Stomach smooth muscle (tissue), 2 donors: ENCODE measurements around the gene CD44.
"Not testable (repeated sequence)": the region's sequence is repeated elsewhere in the genome, so short reads cannot be mapped to it uniquely, and the experiment has no call there.

ENCODE experiments used
- H3K27ac ChIP-seq: one replicate; pipeline ENCODE4 v1.7.0; 2013; ENCODE audit warnings: mild to moderate bottlenecking, low read length, inconsistent platforms
- H3K27me3 ChIP-seq, 2 donors: one replicate each; pipeline ENCODE4 v1.7.0; 2013; ENCODE audit warnings: low read length in 2 of 2; ENCODE audit not compliant: insufficient read depth in 2 of 2, control insufficient read depth in 1 of 2
- H3K36me3 ChIP-seq, 2 donors: one replicate each; pipeline ENCODE4 v1.7.0; 2013; ENCODE audit warnings: low read length in 2 of 2; ENCODE audit not compliant: control insufficient read depth in 2 of 2, insufficient read depth in 2 of 2
- H3K4me1 ChIP-seq: one replicate; pipeline ENCODE4 v1.7.0; 2013; ENCODE audit warnings: low read length; ENCODE audit not compliant: control insufficient read depth, insufficient read depth
- H3K4me3 ChIP-seq, 2 donors: one replicate each; pipeline ENCODE4 v1.7.0; 2013; ENCODE audit warnings: low read length in 2 of 2
- H3K9ac ChIP-seq, 2 donors: one replicate each; pipeline ENCODE4 v1.7.0; 2013; ENCODE audit warnings: low read length in 2 of 2, mild to moderate bottlenecking in 1 of 2
- H3K9me3 ChIP-seq, 2 donors: one replicate each; pipeline ENCODE4 v1.7.0; 2013; ENCODE audit warnings: low read length in 2 of 2; ENCODE audit not compliant: control insufficient read depth in 2 of 2
- donor health status: healthy.
- donor health status: Pancreatic carcinoma.

The CD44 gene

GRCh38 chr11:35138943-35139721 is at the start of gene CD44:
Gene CD44 (plus strand): TSS chr11:35139171. CDS start chr11:35139304, 133 bp downstream.
- peak within 1 kb of the TSS; percentile 94 to 96 for H3K9ac ChIP-seq
- H3K27ac ChIP-seq, result peak within 1 kb of the TSS; percentile 92
- no peaks in the 10 kb centered on the region for H3K9me3 ChIP-seq
- H3K4me3 ChIP-seq, result peak within 1 kb of the TSS; percentile 97
- H3K27me3 ChIP-seq, result no peaks in the 10 kb centered on the region
- peaks cover 44% of the 10 kb centered on the region for H3K4me1 ChIP-seq
- H3K36me3 ChIP-seq, result peaks cover 0 to 4% of the 10 kb centered on the region in 2 donors

GRCh38 chr11:35089666-35090065 is 49.3 kb upstream of the CD44 start:
- Histone ChIP-seq H3K27me3 (no peaks in the 10 kb centered on the region), H3K9ac (no peak overlapping the region), H3K4me1 (peaks cover 23% of the 10 kb centered on the region), H3K36me3 (no peaks in the 10 kb centered on the region), H3K9me3 (no peaks in the 10 kb centered on the region), H3K4me3 (no peak overlapping the region), H3K27ac (no peak overlapping the region)

GRCh38 chr11:35090125-35090524 is 48.8 kb upstream of the CD44 start:
- H3K9me3 ChIP-seq, result no peaks in the 10 kb centered on the region
- no peak overlapping the region for H3K27ac ChIP-seq
- no peaks in the 10 kb centered on the region for H3K36me3 ChIP-seq
- no peak overlapping the region for H3K9ac ChIP-seq
- peaks cover 19% of the 10 kb centered on the region for H3K4me1 ChIP-seq
- no peak overlapping the region for H3K4me3 ChIP-seq
- no peaks in the 10 kb centered on the region for H3K27me3 ChIP-seq

- not testable (repeated sequence) for H3K9ac ChIP-seq, H3K27ac ChIP-seq, H3K4me3 ChIP-seq, H3K9me3 ChIP-seq, H3K27me3 ChIP-seq, H3K36me3 ChIP-seq
- peaks cover 15% of the 10 kb centered on the region for H3K4me1 ChIP-seq
Observed at GRCh38 chr11:35090991-35091390, 48.0 kb upstream of the CD44 start.

- peaks cover 34% of the 10 kb centered on the region for H3K4me1 ChIP-seq
- H3K36me3 ChIP-seq, result no peaks in the 10 kb centered on the region
- H3K27ac ChIP-seq, result no peak overlapping the region
- no peaks in the 10 kb centered on the region for H3K27me3 ChIP-seq
- H3K4me3 ChIP-seq, result no peak overlapping the region
- no peaks in the 10 kb centered on the region for H3K9me3 ChIP-seq
- H3K9ac ChIP-seq, result no peak overlapping the region
Observed at GRCh38 chr11:35096723-35097122, 42.2 kb upstream of the CD44 start.

GRCh38 chr11:35097814-35098455 is 41.0 kb upstream of the CD44 start:
- Histone ChIP-seq H3K9ac (no peak overlapping the region), H3K4me3 (no peak overlapping the region), H3K27ac (peak overlapping the region; percentile 53), H3K4me1 (peaks cover 46% of the 10 kb centered on the region), H3K9me3 (no peaks in the 10 kb centered on the region), H3K36me3 (no peaks in the 10 kb centered on the region), H3K27me3 (no peaks in the 10 kb centered on the region)

- Histone ChIP-seq H3K36me3 (no peaks in the 10 kb centered on the region), H3K4me1 (peaks cover 50% of the 10 kb centered on the region), H3K9me3 (no peaks in the 10 kb centered on the region), H3K27me3 (no peaks in the 10 kb centered on the region), H3K4me3 (no peak overlapping the region), H3K27ac (peak overlapping the region; percentile 75), H3K9ac (no peak overlapping the region)
Observed at GRCh38 chr11:35098855-35099254, 40.1 kb upstream of the CD44 start.

- Histone ChIP-seq H3K4me3 (no peak overlapping the region), H3K4me1 (peaks cover 50% of the 10 kb centered on the region), H3K27ac (peak overlapping the region; percentile 75), H3K27me3 (no peaks in the 10 kb centered on the region), H3K9ac (peak overlapping the region in 1 of 2 donors; percentile 36), H3K36me3 (no peaks in the 10 kb centered on the region), H3K9me3 (no peaks in the 10 kb centered on the region)
Observed at GRCh38 chr11:35099278-35100012, 39.5 kb upstream of the CD44 start.

GRCh38 chr11:35100013-35100383 is 39.0 kb upstream of the CD44 start:
- H3K9ac ChIP-seq, result no peak overlapping the region
- H3K9me3 ChIP-seq, result no peaks in the 10 kb centered on the region
- H3K4me1 ChIP-seq, result peaks cover 55% of the 10 kb centered on the region
- H3K27me3 ChIP-seq, result no peaks in the 10 kb centered on the region
- H3K4me3 ChIP-seq, result no peak overlapping the region
- peak overlapping the region; percentile 75 for H3K27ac ChIP-seq
- H3K36me3 ChIP-seq, result no peaks in the 10 kb centered on the region

- Histone ChIP-seq H3K4me1 (peaks cover 65% of the 10 kb centered on the region), H3K4me3 (no peak overlapping the region), H3K9me3 (no peaks in the 10 kb centered on the region), H3K27ac (peak overlapping the region; percentile 46), H3K9ac (no peak overlapping the region), H3K27me3 (no peaks in the 10 kb centered on the region), H3K36me3 (no peaks in the 10 kb centered on the region)
Observed at GRCh38 chr11:35101223-35101622, 37.7 kb upstream of the CD44 start.
